GM19372 (cell line): ENCODE results near the gene PPDPF.

Experiments used
- ATAC-seq: cut with Tn5 transposase; IDR thresholded peaks from one replicate; pipeline ENCODE4 v1.9.1; 2021; ENCODE audit warnings: mild to moderate bottlenecking, low read depth, moderate library complexity; ENCODE audit not compliant: unreplicated experiment

Gene PPDPF

DNA sequence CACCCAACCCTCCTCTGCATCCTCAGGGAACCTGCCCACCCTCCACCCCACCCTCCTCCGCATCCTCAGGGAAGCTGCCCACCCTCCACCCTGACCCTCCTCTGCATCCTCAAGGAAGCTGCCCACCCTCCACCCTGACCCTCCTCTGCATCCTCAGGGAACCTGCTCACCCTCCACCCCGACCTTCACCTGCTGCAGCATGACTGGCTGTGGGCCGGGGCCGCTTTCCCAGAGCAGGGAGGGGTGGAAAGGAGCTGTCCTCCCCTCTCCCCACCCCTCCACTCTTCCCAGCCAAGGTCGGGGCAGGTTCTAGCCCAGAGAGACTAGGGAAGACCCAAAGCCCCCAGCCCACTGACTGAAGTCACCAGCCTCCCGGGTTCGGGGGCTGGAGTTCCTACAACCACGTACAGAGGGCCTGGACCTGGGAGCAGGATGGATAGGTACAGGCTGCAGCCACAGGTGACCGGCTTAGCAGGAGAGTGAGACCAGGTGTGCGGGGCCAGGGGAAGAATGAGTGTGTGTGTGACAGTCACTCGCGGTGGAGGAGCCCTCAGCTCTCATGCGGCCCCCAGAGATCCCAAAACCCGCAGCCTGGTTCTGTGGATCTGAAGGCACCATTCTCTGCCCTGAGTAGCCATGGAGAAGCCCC, 33.3 kb upstream of the PPDPF start:
- ATAC-seq = no peak

DNA sequence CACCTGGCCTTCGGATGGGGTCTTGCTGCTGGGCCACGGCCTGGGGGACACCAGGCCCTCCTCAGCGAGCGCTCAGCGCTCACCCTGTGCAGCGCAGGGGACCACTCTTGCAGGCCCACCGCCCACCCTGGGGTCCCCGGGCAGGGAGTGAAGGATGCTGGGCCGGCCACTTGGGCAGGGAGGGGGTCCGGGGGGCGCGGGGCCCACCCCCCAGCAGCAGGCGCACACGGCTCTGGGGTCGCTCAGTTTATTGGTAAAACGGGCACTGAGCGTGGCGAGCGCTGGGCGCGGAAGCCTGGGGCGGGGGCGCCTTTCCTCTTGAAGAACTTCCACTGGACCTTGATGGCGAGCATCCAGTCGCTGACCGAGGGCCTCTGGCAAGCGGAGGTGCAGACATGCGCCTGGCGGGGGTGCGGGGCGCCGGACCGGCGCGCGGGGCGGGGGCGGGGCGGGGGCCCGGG, 32.8 kb upstream of the PPDPF start:
- ATAC-seq = no peak

DNA sequence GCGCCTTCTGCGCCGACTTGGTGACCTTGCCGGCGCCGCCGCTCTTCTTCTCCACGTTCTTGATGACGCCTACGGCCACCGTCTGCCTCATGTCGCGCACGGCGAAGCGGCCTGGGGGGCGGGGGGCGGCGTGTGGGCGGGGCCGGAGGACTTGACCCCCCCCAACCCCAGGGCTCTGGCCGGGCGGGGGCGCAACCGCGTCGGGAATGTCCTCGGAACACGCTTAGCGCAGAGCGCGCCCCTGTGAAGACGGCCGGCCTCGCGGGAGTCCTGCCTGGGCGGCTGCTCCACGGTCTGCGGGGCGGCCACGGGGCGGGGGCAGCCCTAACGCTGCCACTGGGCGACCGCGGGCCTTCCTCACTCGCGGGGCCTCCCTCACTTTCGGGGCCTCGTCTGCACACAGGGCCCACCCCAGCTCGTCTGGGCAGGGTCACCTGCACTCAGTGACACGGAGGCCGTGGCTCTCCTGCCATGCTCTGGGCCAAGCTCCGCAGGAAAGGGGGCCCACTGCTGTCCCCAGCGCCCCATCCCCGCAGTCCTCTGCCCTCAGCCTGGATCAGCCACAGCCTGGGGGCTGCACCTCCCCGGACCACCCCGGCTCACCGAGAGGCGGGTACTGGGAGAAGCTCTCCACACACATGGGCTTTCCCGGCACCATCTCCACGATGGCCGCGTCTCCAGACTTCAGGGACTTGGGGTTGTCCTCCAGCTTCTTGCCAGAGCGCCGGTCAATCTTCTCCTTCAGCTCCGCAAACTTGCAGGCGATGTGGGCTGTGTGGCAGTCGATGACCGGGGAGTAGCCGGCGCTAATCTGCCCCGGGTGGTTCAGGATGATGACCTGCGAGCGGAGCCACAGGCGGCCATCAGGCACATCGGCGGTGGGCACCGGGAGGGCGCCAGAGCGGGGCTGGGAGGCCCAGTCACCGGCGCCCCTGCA, 32.0 kb upstream of the PPDPF start:
- ATAC-seq = no peak

DNA sequence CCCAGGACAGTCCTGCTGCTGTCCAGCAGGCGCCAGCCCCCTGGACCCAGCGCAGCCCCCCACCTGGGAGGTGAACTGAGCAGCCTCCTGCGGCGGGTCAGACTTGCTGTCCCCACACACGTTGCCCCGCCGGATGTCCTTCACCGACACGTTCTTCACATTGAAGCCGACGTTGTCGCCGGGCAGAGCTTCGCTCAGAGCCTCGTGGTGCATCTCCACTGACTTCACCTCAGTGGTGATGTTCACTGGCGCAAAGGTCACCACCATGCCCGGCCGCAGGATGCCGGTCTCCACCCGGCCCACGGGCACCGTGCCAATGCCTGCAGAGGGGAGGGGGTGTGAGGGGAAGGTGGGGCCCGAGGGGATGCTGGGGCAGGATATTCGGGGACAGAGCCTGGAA, 30.1 kb upstream of the PPDPF start:
- no peak for ATAC-seq

DNA sequence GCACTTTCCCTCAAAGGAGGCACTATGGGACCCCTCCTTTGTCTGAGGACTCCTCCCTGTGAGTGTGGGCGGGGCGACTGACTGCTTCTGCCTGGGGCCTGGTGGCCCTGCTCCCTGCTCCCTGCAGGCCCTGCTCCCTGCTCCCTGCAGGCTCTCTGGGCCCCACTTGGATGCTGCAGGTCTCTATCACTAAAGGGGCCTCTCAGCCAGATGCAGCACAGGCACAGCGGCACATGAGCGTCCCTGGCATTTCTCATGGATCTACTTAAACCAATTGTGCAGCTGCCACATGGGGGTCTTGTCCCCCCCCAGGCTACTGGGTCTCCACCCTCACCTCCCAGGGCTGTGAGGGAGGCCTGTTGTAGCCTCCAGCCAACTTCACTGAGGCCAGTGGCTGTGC, 29.5 kb upstream of the PPDPF start:
- ATAC-seq = no peak

DNA sequence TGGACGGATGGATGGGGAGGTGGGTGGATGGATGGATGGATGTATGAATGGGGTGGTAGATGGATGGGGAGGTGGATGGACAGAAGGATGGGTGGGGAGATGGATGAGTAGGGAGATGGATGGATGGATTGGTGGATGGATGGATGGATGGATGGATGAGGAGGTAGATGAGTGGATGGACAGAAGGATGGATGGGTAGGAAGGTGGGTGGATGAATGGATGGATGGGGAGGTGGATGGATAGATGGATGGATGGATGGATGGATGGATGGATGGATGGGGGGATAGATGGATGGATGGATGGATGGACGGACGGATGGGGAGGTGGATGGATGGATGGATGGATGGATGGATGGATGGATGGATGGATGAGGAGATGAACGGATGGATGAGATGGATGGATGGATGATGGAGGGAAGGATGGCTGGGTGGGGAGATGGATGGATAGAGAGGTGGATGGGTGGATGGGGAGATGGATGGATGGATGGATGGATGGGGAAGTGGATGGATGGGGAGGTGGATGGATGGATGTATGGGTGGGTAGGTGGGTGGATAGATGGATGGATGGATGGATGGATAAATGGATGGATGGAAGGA, 28.8 kb upstream of the PPDPF start:
- ATAC-seq = no peak

DNA sequence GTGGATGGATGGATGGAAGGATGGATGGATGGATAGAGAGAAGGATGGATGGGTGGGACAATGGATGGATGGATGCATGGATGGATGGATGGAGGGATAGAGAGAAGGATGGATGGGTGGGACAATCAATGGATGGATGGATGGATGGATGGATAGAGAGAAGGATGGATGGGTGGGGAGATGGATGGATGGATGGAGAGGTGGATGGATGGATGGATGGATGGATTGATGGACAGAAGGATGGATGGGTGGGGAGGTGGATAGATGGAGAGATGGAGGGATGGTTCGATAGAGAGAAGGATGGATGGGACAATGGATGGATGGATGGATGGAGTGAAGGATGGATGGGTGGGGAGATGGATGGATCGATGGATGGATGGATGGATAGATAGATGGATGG, 28.0 kb upstream of the PPDPF start:
- no peak for ATAC-seq

DNA sequence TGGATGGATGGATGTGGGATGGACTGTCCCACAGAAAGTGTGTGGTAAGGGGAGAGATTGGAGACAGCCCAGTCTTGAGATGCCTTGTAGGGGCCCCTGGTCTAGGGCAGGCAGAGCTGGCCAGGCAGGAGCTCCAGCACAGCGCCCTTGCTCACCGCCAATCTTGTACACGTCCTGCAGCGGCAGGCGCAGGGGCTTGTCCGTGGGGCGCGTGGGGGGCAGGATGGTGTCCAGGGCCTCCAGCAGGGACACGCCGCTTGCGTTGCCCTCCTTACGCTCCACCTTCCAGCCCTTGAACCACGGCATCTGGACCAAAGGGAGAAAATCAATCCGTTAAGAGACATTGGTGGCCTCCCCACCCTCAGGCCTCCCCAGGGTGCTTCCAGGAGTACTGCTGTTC, 27.6 kb upstream of the PPDPF start:
- no peak for ATAC-seq

DNA sequence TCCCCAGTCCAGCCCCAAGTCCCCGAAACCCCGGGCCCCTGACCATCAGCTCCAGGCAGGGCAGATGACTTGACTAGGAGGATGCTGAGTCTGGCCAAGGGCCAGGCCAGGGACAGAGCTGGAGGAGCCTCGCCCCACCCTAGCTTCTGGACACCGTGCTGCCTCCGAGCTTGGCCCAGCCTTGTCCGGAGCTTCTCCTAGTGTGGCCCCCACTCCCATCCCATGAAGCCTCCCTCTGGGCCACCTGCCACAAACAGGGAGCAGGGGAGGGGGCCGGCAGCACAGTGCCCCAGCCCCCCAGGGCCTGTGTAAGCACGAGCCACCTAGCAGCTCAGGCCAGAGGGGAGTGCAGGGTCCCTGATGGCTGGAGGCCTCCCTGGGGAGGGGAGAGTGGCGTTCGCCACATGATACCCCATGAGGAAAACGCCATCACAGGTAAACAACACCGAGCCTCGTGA, 27.0 kb upstream of the PPDPF start:
- ATAC-seq = no peak

DNA sequence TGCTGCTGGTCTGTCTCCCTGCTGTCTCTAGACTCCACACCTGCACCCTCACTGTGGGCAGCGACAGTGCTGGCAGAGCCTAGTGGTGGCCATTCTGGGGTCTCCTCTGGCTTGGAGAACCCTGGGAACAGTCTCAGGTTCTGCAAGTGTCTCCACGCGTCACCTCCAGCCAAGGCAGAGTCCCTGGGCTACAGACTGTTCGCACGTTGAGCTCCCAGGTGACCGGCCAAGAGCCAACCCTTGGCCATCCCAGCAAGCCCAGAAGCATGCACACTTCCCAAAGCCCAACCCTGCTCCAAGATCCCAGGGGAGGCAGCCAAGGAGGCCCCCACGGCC, 26.5 kb upstream of the PPDPF start:
- no peak for ATAC-seq

DNA sequence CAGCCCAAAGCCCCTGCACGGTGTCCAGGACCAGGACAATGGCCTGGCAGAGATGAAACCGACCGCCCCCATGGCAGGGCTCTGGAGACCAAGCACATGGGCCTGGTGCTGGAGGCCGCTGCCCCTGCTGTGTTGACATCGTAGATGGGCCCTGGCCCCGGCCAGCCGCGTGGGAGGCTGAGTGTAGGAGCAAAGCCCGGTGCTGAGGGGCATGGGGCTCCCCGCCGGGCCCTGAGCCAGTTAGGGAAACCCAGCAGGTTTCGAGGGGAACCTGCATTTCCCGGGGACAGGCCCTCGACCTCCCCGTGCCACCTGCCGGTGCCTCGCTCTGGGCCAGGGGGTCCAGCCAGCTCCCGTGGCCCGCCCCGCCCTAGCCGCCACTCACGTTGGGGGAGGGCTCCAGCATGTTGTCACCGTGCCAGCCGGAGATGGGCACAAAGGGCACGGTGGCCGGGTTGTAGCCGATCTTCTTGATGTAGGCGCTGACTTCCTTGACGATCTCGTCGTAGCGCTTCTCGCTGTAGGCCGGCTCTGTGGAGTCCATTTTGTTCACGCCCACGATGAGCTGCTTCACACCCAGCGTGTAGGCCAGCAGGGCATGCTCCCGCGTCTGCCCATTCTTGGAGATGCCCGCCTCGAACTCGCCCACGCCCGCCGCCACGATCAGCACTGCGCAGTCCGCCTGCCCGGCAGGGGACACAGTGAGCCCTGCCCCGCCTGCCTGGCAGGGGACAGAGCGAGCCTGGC, 26.0 kb upstream of the PPDPF start:
- ATAC-seq = no peak

DNA sequence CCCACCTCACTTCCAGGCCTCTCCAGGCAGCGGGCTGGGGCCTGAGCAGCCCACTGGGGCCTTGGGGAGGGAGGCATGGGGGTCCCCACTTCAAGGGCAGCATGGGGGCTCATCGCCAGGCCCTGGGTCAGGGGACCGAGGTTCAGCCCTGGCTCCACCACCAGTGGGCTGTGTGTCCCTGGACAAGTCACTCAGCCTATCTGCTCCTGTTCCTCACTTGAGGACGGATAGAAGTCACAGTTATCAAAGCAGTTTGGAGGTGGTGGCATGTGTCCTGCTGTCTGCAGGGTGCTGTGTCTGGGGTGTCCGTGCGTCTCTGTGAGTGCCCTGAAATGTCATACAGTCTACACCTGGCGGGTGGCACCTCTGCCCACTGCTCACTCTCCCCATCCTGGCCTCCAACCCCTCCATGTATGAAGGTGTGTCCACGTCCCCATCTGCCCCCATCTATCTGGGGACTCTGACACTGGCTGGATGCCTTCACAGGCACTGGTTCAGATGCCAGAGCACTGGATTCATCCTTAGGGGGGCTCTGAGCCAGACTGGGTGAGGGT, 25.3 kb upstream of the PPDPF start:
- ATAC-seq = no peak

DNA sequence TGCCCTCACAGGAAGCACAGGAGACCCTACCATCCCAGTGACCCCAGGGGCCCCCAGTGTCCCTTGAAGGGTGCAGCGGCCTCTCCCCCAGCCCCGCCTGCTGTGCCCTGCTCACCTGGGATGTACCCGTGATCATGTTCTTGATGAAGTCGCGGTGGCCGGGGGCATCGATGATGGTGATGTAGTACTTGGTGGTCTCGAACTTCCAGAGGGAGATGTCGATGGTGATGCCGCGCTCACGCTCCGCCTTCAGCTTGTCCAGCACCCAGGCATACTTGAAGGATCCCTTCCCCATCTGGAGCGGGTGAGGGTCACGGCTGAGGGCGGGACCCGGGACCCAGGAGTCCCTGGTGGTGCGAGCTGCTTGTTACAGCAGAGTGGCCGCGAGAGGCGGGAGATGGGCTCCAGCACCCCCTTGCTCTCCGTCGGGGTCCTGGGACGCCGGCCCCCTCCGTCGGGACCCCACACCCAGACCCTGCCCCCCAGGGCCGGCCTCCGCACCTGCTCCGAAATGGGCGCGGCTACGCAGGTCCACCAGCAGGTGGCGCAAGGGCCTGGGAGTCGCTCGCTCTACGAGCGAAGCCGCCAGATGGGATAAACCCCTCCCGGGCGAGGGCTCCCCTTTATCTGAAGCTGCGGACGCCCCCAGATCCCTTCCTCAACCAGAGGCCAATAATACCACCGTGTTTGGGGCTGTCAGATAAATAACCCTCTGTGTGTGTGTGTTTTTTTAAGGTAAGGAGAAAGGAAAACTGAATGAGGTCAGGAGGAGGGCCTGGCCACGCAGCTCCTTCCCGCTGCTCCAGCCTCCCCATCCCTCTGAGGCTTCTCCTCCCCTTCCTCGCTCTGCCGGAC, 24.6 kb upstream of the PPDPF start:
- ATAC-seq = no peak

DNA sequence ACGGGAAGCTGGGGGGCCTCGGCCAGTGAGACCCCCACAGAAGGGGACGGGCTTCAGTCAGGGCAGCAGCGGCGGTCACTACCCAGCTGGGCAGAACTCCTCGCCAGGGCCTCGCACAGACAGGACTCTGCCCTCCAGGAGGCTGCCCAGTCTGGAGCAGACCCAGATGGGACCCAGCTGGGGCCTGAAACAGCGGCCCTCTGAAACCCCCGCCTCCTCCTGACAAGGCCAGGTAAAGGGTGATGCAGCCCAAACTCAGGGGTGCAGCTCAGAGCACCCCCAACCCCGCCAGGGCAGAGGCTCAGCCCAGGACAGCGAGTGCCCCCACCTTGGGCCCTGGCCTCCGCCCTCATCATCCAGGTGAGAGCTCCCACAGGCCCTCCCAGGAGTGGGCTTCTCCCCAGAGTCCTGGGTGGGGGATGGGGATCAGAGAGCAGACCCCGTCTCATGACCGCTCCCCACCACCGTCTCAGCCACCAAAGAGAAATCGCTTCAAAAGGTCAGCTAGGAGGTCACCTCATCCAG, 23.9 kb upstream of the PPDPF start:
- ATAC-seq = no peak

DNA sequence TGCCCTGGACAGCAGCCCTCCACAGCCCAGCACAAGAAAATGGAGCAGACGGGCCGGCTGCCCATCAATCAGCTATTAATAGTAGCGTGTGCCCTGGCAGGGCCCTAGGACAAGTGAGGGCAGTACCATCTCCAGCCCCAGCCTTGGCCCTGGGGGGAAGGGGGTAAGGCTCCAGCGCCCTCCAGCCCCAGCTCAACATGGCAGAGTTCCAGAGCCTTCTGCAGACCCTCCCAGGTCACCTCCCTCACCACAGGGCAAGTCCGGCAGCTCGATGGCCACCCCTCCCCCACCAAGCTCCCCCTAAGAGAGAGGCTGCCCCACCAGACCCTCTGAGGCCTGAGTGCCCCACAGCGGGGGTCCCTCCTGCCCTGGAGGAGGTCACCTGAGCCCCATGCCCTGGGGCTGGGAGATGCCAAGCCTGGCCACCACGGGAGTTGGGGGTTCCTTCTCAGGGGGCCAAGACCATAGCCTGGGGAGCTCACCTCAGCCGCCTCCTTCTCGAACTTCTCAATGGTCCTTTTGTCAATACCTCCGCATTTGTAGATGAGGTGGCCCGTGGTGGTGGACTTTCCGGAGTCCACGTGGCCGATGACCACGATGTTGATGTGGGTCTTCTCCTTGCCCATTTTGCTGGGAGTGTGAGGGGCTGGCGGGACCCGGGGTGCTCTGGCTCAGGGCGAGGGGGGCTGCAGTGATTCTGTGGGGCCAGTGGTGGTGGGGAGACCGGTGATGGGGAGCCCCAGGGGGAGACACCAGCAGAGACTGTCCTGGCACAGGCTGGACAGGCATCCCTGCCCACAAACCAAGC, 23.2 kb upstream of the PPDPF start:
- ATAC-seq = no peak

DNA sequence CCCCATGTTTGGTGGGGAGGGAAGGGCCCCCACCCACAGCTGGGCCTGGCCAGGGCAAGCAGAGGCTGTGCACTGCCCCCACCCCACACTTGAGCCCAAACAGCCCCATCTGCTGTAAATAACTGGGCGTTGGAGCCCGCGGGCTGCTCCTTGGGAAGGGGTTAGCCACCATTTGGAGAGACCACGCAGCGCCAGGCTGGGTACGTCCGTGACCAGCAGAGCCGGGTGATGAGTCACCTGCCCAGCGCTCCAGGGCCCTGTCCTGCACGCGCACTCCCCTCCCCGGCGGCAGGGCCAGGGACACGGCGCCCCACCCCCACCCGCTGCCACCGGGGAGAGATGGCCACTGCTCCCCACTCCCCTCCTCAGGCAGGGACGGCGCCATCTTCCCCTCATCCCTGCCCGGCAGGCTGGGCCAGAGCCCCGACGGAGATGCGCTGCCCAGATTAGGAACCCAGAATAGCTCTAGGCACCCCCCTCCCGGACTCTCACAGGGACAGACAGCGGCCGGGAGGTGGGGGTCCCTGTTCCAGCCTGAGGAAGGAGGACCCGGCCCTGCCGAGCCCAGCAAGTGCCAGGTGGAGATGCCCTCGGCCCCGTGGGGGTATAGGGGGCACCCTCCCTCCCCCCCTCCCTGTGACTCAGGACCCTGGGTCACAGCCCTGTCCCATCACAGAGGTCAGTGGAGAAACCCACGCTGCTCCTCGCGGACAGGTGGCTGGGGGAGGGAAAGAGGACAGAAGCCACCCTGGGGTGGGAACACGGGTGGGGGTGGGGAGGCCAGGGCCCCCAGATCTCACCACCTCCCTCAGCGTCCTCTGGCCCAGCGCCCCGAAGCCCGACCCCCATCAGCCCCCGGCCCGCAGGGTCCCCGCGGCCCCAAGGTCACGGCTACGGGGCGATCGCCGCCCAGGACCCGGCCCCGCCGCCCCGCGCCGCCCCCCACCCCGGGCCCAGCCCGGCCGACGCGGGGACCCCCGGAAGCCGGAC, 22.3 kb upstream of the PPDPF start:
- no peak for ATAC-seq

DNA sequence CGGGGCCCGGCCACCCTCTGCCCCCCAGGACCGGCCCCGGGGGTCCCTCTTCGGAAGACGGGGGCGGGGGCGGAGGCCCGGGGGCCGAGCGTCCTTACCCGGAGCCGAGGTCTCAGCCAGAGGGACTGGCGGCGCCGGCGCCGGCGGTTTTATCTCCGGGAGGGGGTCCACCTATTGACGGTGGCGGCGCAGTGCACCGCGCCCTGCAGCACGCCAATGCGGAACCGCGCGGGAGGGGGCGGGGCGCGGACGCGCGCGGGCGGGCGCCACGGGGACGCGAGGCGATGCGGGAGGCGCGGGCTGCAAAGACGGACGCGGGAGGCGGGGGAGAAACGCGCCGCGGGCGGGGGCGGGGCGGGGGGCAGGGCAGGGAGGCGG, 21.6 kb upstream of the PPDPF start, which contains the start of gene EEF1A2:
Gene EEF1A2, minus strand, starts transcription at position 124 of the 378 bp plus-strand sequence. CDS start 1,320 bp downstream, outside the sequence.
- no peak for ATAC-seq
